ENCODE measurements around the gene AGTR2.

Gene AGTR2

GRCh38 chrX:116185163-116185562, 14.6 kb downstream of the AGTR2 start (continued):
- TF ChIP-seq ZNF404 (tag by site-specific recombination; IDR thresholded peaks at IDR 0.05) (no peak), ZSCAN18 (tag by site-specific recombination; IDR thresholded peaks at IDR 0.05) (no peak), ZNF837 (tag by site-specific recombination; IDR thresholded peaks at IDR 0.05) (no peak), ZBTB26 (tag by site-specific recombination; optimal IDR thresholded peaks at IDR 0.05) (no peak), ZNF354C (tag by site-specific recombination; IDR thresholded peaks at IDR 0.05; ENCODE audit: borderline replicate concordance, low read depth) (no peak), ZNF48 (tag by site-specific recombination; IDR thresholded peaks at IDR 0.05) (no peak)
- TF ChIP-seq, protein P1, sequence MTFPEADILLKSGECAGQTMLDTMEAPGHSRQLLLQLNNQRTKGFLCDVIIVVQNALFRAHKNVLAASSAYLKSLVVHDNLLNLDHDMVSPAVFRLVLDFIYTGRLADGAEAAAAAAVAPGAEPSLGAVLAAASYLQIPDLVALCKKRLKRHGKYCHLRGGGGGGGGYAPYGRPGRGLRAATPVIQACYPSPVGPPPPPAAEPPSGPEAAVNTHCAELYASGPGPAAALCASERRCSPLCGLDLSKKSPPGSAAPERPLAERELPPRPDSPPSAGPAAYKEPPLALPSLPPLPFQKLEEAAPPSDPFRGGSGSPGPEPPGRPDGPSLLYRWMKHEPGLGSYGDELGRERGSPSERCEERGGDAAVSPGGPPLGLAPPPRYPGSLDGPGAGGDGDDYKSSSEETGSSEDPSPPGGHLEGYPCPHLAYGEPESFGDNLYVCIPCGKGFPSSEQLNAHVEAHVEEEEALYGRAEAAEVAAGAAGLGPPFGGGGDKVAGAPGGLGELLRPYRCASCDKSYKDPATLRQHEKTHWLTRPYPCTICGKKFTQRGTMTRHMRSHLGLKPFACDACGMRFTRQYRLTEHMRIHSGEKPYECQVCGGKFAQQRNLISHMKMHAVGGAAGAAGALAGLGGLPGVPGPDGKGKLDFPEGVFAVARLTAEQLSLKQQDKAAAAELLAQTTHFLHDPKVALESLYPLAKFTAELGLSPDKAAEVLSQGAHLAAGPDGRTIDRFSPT (tag by site-specific recombination; IDR thresholded peaks at IDR 0.05), result no peak

DNA sequence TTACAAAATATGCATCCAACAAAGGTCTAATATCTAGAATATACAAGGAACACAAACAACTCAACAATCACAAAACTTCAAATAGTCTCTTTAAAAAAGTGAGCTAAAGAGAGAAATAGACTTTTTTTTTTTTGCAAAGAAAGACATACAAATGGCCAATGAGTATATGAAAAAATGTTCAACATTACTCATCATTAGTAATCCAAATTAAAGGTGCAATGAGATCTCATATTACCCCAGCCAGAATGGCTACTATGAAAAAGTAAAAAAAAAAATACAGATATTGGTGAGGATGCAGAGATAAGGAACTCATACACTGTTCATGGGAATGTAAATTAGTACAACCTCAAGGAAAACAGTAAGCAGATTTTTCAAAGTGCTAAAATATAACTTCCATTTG, 24.1 kb downstream of the AGTR2 start:
- TF ChIP-seq ZNF221 (tag by site-specific recombination; IDR thresholded peaks at IDR 0.05; ENCODE audit: borderline replicate concordance), result no peak
- no peak for TF ChIP-seq REPIN1 (tag by site-specific recombination; IDR thresholded peaks at IDR 0.05; ENCODE audit: low read depth)
- Histone ChIP-seq H3K9me3 (ENCODE audit: control insufficient read depth, insufficient read depth, low read depth, low read length) (no peaks in the 10 kb centered on the region), H3K4me3 (ENCODE audit: low read depth, low read length) (no peak overlapping the region), H3K4me1 (ENCODE audit: control insufficient read depth, insufficient read depth, low read length) (no peaks in the 10 kb centered on the region), H3K27ac (ENCODE audit: extremely low read depth, low read depth, low read length) (no peak overlapping the region), H3K36me3 (ENCODE audit: control insufficient read depth in 2 of 2, insufficient read depth in 1 of 2, low read length in 2 of 2) (no peaks in the 10 kb centered on the region)
- CTCF ChIA-PET, result interaction anchor here (1.1 kb wide), 1 partner anchor 10 kb away, joined by 3 read pairs; no protein-coding TSS in a partner anchor
- POLR2A ChIA-PET, result no interaction called here

DNA sequence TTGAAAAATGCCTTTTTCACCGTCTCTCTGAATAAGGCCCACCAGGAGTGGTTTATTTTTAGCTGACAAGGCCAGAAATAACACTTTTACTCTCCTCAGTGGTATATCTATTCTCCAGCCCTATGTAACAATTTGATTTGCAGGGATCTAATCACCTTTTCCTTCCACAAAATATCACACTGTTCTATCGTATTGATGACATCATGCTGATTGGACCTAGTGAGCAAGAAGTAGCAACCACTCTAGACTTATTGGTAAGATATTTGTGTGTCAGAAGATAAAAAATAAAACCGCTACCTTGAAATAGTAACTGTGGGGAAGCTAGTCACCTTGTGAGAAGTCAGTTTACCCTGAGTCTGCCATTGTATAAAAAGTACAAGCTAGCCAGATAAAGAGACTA, 27.7 kb downstream of the AGTR2 start:
- H3K9me3 ChIP-seq (ENCODE audit: control insufficient read depth, insufficient read depth, low read depth, low read length), result no peaks in the 10 kb centered on the region
- ChIA-PET CTCF (interaction anchor here (0.5 to 1.3 kb wide), 5 partner anchors 17 to 587 kb away, joined by 3 to 4 read pairs (median 3); no protein-coding TSS in a partner anchor), POLR2A (no interaction called here)
- TF ChIP-seq, protein P2, sequence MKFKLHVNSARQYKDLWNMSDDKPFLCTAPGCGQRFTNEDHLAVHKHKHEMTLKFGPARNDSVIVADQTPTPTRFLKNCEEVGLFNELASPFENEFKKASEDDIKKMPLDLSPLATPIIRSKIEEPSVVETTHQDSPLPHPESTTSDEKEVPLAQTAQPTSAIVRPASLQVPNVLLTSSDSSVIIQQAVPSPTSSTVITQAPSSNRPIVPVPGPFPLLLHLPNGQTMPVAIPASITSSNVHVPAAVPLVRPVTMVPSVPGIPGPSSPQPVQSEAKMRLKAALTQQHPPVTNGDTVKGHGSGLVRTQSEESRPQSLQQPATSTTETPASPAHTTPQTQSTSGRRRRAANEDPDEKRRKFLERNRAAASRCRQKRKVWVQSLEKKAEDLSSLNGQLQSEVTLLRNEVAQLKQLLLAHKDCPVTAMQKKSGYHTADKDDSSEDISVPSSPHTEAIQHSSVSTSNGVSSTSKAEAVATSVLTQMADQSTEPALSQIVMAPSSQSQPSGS (tag by site-specific recombination; IDR thresholded peaks at IDR 0.05; ENCODE audit: low read depth), result peak; percentile 52; the same call in 1 of the 2 replicates
- no peak for TF ChIP-seq ZNF184 (tag by site-specific recombination; IDR thresholded peaks at IDR 0.05)
- H3K27ac ChIP-seq (ENCODE audit: extremely low read depth, low read depth, low read length), result no peak overlapping the region
- no peaks in the 10 kb centered on the region for H3K4me1 ChIP-seq (ENCODE audit: control insufficient read depth, insufficient read depth, low read length)
- no peaks in the 10 kb centered on the region for H3K36me3 ChIP-seq (ENCODE audit: control insufficient read depth in 2 of 2, insufficient read depth in 1 of 2, low read length in 2 of 2)
- no peak overlapping the region for H3K4me3 ChIP-seq (ENCODE audit: low read depth, low read length)

DNA sequence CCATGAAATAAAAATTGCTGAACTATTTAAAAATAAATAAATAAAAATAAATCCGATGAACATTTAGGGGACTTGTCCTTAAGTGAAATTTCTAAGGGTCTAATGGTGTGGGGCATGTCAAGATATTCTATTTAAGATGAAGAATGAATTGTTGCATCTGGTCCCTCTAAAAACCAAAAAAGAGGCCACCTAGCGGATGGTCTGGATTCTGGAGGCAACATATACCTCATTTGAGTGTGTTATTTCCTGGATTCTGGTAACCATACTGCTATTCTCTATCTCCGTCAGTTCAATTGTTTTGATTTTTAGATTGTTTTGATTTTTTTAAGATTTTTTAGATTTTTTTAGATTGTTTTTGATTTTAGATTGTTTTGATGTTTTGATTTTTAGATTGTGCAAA, 28.3 kb downstream of the AGTR2 start:
- H3K9me3 ChIP-seq (ENCODE audit: control insufficient read depth, insufficient read depth, low read depth, low read length), result no peaks in the 10 kb centered on the region
- CTCF ChIA-PET, result interaction anchor here (0.5 to 1.3 kb wide), 4 partner anchors 210 to 587 kb away, joined by 3 to 4 read pairs (median 3); no protein-coding TSS in a partner anchor
- TF ChIP-seq ZNF585B (tag by site-specific recombination; IDR thresholded peaks at IDR 0.05) (no peak), ZNF654 (tag by site-specific recombination; IDR thresholded peaks at IDR 0.05; ENCODE audit: low read depth) (peak; percentile 14; the same call in 1 of the 2 replicates)
- TF ChIP-seq, protein P2 (tag by site-specific recombination; IDR thresholded peaks at IDR 0.05; ENCODE audit: low read depth), result no peak
- no peak overlapping the region for H3K4me3 ChIP-seq (ENCODE audit: low read depth, low read length)
- H3K4me1 ChIP-seq (ENCODE audit: control insufficient read depth, insufficient read depth, low read length), result no peaks in the 10 kb centered on the region
- H3K36me3 ChIP-seq (ENCODE audit: control insufficient read depth in 2 of 2, insufficient read depth in 1 of 2, low read length in 2 of 2), result no peaks in the 10 kb centered on the region
- no peak overlapping the region for H3K27ac ChIP-seq (ENCODE audit: extremely low read depth, low read depth, low read length)
- POLR2A ChIA-PET, result no interaction called here
